HG02943 (cell line): Measurements from ENCODE around the gene EEF1E1.

Experiments used
- ATAC-seq: cut with Tn5 transposase; IDR thresholded peaks from one replicate; pipeline ENCODE4 v1.9.1; 2021; ENCODE audit warnings: mild to moderate bottlenecking, low read depth, moderate library complexity; ENCODE audit not compliant: unreplicated experiment

The EEF1E1 gene

DNA sequence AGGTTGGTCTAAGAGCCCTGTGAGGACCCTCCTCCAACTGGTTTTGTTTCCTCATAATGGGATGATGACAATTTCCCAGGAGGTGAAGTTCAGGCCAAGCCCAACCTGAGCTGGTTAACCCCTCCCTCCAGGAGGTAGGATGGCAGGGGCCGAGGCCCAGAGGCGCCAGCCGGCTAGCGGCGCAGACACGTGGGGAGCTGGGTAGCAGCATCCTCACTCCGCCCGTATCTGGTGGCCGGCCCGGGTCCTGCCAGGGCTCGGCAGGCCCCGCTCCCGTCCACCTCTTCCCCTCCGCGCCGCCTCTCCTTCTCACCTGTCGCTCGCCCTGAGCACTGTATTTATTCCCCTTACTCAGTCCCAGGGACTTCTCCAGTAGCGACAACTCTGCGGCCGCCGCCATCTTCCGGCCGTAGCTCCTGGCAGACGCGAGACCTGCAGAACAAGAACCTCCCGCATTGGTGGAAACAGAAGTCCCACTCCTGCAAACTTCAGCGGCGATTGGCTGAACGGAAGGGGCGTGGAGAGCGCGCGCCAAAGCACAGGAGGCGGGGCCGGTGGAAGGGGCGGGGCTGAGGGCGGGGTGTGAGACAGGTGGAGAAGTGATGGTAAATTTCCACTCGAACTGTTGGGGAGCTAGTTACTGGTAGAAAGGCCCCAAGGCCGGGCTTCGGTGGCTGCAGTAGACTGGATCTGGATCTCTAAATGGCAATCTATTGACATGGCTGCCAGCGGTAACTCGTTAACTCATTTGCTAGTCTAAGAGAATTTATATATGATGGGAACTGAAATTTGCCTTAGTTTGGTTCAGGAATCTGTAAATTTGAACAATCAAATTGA lies at the start of gene EEF1E1:
TSS of gene EEF1E1 (minus strand) at position 427 of the 837 bp plus-strand sequence. CDS start at position 400, 27 bp downstream.
- ATAC-seq, result peak; percentile 99

DNA sequence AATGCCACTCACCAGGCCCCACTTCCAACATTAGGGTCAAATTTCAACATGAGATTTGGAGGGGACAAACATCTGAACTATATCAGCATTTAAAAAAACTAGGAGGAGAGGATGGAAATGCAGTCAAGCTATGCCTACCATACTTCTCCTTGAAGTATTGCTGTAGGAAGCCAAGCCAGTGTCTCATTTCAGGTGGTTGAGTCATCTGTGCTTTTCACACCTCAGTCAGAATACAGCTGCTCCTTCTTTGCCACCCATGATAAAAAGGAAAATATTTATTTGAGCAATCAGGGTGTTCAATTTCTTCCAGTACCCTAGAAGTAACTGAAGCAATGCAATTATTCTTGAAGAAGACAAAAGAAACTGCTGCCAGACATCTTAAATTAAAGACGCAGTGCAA lies 47.0 kb upstream of the EEF1E1 start:
- no peak for ATAC-seq

DNA sequence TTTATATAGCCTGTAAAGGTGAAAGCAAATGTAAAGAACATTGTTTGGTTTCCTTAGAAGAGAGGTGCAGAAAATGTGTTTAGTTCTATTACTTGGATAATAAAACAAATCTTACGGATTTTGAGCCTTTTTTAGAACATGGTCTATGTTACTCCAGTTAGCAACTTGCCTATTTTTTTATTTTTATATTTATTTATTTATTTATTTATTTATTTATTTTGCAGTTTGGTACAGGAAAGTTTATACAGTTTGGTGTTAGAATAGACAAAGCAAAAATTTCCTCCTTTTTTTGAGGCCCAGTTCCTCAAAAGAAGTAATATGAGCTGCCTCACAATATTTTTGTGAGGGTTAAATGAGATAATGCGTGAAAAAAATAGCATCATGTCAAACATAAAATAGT lies 41.6 kb upstream of the EEF1E1 start:
- ATAC-seq, result no peak

- no peak for ATAC-seq
Measured at GRCh38 chr6:8139451-8139850, 37.1 kb upstream of the EEF1E1 start.

- ATAC-seq, result no peak
Measured at GRCh38 chr6:8137529-8137939, 35.2 kb upstream of the EEF1E1 start.

- no peak for ATAC-seq
Measured at GRCh38 chr6:8135276-8135675, 32.9 kb upstream of the EEF1E1 start.

DNA sequence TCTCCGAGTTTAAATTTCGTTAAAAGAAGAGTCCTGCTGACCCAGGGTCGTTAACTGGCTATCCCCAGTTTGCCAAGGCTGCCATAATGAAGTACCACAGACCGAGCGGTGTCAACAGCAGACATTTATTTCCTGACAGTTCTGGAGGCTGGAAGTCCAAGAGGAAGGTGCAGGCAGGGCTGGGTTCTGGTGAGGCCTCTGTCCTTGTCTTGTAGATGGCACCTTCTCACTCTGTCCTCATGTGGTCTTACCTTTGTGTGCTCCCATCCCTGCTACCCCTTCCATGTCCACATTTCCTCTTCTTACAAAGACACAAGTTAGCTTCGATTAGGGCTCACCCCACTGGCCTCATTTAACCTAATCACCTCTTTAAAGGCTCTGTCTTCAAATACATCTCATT lies 29.8 kb upstream of the EEF1E1 start:
- no peak for ATAC-seq

GRCh38 chr6:8131265-8131897 lies 29.0 kb upstream of the EEF1E1 start:
- ATAC-seq, result no peak

GRCh38 chr6:8130399-8130798 lies 28.1 kb upstream of the EEF1E1 start:
- no peak for ATAC-seq

GRCh38 chr6:8123236-8123635 lies 20.9 kb upstream of the EEF1E1 start:
- no peak for ATAC-seq

GRCh38 chr6:8114956-8115355 lies 12.6 kb upstream of the EEF1E1 start:
- no peak for ATAC-seq

GRCh38 chr6:8113131-8113654 lies 10.8 kb upstream of the EEF1E1 start:
- ATAC-seq, result no peak

DNA sequence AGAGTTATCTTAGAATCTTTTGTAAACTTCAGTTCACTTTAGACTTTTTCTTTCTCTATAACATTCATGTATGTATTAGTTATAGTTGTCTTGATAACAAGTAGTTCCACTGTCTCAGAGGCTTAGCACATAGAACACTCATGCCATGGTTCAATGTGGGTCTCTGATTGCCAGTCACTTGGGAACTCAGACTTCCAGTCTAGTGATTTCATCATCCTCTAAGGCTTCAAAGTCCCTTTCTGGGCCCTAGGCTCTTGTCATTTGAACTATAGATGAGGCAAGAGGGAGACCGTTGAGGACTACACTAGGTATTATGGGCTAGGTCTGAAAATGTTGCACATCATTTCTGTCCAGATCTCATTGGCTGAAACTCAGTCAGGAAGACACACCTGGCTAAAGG lies 8.4 kb upstream of the EEF1E1 start:
- no peak for ATAC-seq

- ATAC-seq, result no peak
Measured at GRCh38 chr6:8110117-8110721, 7.9 kb upstream of the EEF1E1 start.

DNA sequence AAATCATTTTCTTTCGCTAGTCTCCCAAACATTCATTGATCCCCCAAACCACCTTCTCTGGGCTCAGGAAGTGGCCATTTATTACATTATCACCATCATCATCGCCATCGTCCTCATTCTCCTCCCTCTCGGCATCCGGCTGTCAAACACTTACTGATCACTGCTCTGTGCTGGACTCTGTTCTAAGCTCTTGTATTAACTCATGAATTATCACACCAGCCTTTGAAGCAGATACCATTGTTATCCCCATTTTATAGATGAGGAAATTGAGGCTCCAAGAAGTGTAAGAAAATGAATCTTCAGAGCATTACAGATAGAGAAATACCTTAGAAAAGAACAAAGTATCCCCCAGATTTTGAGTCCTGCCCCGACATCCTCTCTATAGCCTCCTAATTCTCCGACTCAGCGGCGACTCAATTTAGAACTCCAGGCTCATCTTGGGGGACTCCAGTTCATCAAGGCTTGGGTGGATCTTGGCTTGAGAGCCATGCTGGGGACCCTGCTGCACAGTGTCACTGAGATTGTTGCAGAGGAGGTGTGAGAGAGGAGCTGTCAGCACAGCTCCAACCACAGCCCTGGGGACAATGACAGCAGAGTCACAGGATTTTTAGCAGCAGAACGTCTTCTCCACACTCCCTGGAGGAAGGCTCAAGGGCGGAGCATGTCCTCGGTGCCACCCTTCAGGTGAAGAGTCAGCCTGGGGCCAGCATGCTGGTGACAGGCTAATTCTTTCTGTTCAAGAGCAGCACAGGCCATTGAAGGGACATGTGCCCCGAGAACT lies 6.6 kb upstream of the EEF1E1 start:
- no peak for ATAC-seq

DNA sequence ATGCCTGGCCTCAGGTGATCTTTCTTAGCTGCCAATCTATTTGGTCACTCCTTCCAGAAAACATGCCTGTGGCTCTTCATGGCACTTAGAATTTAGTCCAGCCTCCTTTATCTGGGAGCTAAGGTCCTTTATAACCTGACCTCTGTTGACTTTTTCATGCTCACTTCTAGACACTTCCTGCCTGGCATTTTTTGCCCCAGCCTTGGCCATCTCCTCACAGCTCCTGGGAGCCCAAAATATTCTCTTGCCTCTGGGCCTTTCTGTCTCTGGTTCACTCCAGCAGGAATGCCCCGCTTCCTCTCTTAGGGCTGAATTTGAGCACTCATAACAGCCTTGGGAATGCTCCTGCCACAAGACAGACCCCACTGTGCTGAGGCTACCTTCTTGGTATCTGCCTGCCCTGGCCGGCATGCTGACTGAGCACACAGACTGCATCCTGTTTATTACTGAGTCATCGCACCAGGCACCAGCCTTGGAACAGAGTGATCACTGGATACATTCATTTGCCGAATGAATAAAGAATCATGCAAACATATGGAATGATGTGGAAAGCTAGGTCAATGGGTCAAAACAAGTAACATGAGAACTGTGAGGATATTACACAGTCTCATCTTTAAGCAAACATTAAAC lies 5.8 kb upstream of the EEF1E1 start:
- no peak for ATAC-seq

- ATAC-seq, result no peak
Measured at GRCh38 chr6:8105791-8106190, 3.4 kb upstream of the EEF1E1 start.

DNA sequence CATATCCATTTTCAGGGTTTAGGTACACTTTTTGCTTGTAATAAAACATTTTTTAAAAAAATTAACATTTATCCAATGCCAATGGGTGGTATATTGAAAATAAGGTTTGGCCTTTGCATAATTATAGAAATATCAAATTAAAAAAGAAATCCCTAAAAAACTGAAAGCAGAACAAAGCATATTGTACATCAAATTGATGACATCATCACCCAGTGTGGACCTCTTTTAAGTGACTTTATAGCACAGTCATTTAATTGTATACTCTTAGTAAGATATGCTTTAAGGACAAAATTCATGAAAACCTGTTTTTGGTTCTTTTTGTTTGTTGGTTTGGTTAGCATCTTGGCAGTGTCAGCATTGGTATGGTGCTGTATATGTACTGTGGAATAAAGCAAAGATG lies 1.4 kb upstream of the EEF1E1 start:
- no peak for ATAC-seq

DNA sequence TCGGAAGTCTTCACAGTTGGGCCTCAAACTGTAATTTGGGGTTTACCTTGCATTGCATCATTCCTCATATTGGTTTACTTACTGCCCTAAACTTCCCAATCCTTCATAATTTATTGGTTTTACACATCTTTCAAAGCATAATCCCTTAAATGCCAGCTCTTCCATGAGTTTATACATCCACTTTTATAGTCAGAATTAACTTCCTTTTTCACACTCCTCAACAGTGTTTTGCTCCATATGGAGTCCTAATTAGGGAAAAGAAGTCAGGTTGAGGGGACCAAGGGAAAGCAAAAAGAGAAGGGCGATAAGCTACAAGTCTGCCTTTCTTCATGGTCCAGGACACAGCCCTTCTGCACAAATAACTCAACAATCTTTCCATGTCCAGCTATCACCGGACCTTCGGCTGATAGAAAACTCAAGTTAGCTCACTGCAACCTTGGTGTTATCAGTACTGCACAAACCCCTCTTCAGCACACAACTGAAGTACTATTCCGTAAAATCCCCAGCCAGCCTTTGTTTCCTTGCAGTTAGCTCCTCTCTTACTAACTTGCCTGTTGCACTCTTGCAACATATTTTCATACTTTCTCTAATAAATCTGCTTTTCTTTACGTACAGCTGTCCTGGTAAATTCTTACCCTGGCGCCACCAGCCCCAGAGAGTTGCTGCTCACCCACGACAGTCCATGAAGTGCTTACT lies 2.0 kb downstream of the EEF1E1 start:
- no peak for ATAC-seq

- no peak for ATAC-seq
Measured at GRCh38 chr6:8090650-8091049, 11.7 kb downstream of the EEF1E1 start.
